C4-2B (cell line): ENCODE data around the gene ENPP7.

Source experiments
- H3K27ac ChIP-seq: fragments of 450-650 bp; 2 replicates; pipeline ENCODE4 v1.5.1; 2017
- CTCF ChIP-seq: fragments of 450-650 bp; conservative IDR thresholded peaks from 2 replicates; pipeline ENCODE4 v1.5.1; 2017; ENCODE audit warnings: mild to moderate bottlenecking
- ZFX ChIP-seq: fragments of 450-650 bp; IDR thresholded peaks from 2 replicates; pipeline ENCODE4 v1.6.1; 2017

The ENPP7 gene

DNA sequence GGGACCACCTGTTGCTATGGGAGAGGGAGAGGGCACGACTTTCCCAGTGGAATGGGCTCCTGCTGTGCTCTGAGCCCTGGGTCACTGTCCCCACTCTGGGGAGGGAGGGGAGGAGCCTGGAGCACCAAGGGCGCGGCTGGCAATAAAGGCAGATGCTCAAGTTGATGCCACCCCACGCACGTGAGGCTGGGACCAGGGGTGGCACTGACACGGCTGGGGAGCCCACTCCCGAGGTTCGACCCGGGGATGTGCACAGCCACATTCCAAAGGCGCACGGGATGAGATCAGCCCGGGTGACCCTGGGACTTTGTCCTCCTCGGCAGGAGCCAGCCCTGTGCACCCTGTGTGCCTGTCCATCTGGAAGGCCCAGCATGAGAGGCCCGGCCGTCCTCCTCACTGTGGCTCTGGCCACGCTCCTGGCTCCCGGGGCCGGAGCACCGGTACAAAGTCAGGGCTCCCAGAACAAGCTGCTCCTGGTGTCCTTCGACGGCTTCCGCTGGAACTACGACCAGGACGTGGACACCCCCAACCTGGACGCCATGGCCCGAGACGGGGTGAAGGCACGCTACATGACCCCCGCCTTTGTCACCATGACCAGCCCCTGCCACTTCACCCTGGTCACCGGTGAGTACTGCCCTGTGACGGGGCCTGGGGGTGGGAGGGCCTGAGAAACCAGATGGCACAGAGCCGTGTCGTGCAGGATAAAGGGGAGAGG, at the start of gene ENPP7:
Gene ENPP7 (plus strand): TSS at position 175 of the 715 bp plus-strand sequence. CDS start 197 bp downstream, at position 372.
- TF ChIP-seq ZFX (no peak), CTCF (no peak)

DNA sequence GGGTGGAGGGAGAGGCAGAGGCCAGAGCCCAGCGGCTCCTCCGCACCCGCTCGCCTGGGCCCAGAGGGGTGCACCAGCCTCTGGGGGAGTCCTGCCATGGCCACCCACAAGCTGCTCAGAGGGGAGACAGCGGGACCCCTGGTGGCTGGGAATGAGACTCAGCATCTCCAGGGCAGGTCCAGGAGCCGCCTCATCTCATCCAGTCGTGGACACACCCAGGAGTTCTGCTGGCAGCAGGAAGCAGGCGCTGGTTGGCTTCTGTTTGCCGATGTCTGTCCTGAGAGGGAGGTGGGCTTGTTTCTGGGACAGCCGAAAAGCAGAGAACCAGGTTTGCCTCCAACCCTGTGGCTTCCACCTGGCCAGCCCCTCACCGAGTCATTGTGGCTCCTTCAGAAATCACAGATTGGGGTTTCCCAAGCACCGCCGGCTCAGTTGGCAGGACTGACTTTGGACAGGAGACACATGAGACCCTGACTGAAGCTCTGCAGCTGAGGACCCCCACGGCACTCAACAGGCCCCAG, 49.6 kb upstream of the ENPP7 start:
- TF ChIP-seq CTCF (no peak), ZFX (no peak)
- H3K27ac ChIP-seq: no peak overlapping the region

More for the DNA sequence above, at the start of gene ENPP7:
- no peak within 1 kb of the TSS for H3K27ac ChIP-seq

DNA sequence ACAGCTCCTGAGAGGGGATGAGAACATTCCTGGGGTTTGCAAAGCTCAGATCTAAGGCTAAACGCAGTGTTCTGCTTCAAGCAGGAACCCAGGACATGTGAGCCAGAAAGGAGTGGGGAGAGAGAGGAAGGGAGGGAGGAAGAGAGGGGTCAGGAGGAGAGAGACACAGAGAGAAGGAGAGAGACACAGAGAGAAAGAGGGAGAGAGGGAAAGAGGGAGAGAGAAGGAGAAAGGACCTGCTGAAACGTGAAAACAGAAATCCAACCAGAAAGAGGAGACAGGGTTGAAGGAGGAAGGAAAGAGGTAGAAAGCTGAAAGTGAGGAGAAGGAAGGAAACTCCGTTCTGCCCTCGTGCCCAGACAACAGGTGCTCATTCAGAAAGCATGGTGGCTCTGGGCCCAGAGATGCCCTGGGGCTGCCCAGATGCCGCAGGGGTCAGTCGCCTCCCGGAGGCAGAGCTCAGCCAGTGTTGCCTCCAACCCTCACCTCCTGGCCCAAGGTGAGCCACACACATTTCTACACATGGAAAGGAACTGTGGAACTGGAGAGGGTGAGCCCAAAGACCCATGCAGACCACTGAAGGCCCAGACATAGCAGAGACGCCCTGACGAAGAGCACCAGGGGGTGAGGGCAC, 49.0 kb upstream of the ENPP7 start:
- no peak overlapping the region for H3K27ac ChIP-seq
- TF ChIP-seq CTCF: no peak
- no peak for TF ChIP-seq ZFX

DNA sequence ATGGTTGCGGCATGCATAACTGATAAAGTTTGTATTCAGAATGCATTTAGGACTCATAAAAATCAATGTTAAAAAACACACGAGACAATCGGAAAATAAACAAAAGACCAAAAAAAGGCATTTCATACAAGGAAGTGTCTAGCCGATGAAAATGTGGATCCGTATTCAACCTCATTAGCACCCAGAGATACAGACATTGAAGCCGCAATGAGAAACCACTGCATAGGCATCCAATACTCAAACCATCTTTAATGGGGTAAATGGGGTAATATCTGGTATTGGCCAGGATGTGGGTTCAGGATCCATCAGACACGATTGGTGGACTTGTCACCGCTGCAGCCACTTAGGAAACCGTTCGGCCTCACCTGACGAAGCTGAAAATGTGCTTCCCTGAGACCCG, 47.4 kb upstream of the ENPP7 start:
- no peak for TF ChIP-seq CTCF

DNA sequence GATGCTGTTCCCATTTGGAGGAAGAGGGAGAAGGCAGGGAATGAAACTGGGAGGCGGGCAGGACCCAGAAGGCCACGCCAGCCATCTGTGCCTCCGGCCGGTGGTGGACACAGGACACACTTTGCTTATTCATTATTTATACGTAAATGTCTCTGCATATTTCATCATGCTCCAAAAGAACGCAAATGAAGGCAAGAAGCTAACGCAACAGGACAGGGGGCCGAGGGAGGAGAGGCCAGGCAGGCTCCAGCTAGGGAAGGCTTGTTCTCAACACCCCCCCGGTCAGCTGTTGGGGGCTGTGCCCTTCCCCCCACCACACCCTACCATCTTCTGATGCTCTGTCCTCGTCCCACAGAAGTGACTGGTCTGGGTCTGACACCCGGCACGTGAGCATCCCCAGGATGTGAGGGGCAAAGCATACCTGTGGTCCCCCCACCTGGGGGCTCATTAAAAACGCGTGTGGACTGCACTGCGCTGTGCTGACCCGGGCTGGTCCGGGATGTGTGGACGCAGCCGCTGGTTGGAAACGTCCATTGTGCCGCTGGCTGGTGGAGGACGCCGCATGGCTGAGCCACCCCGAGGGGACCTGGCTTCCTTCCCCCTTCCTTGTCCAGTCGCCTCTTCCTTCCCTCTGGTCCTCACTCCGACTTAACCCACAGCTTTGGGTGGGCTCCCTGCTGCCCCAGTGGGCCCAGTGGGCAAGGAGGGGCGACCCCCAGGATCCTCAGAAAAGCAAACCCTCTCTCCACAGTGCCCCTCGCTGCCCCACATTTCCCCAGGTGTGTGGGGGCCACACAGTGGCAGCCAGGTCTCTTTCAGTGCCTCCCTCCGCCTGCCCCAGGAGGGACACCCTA, 46.4 kb upstream of the ENPP7 start:
- H3K27ac ChIP-seq: peak overlapping the region; percentile 47; the same call in 1 of the 2 replicates
- no peak for TF ChIP-seq ZFX
- no peak for TF ChIP-seq CTCF

More for the DNA sequence above, 47.4 kb upstream of the ENPP7 start:
- H3K27ac ChIP-seq: peak overlapping the region; percentile 47; the same call in 1 of the 2 replicates

DNA sequence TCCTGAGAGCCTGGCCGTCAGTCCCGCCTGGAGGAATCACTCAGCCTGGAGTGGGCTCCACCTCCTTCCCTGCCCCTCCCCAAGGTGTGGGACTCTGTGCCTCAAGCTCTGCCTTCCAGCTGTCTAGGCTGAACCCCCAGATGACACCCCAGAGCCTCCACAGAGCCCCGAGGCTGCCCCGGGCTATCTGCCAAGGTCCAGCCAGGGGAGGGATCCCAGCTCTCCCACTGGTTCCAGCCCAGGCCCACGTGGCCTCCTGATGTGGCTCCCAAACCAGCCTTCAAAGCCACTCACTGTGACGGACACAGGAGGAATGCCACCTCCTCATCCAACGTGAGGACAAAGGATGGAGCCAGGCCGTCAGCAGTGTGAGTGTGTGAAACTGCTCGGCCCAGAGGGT, 45.6 kb upstream of the ENPP7 start:
- no peak for TF ChIP-seq CTCF
- no peak for TF ChIP-seq ZFX
- H3K27ac ChIP-seq: no peak overlapping the region
